Measurements from ENCODE around the gene GPATCH1. TPM values are rescaled to one million over a fixed set of nuclear protein-coding genes. Genes with fewer than 3 reads are reported as not detected.

GPATCH1 gene
- total and polyA plus RNA-seq, 12 donors = 4.6 to 11.6 (median 6.8) TPM

- Histone ChIP-seq H3K36me3 (replicated peaks in 1 of 2) (no peaks in the 10 kb centered on the region), H3K27me3 (peaks cover 21% of the 10 kb centered on the region), H3K4me1 (replicated peaks in 1 of 2) (peaks cover 0 to 12% of the 10 kb centered on the region in 2 donors), H3K27ac (no peak overlapping the region), H3K9me3 (replicated peaks in 1 of 3) (no peaks in the 10 kb centered on the region), H3K4me3 (peak overlapping the region in 2 of 4 donors; percentile 26 to 61)
- intact Hi-C loops (cut with DNase I) = no loop called here
- DNase-seq = no peak
- WGBS, 4 donors = 3 to 12% (median 8%) methylated on average over 16 to 56 of the region's 56 CpGs
- TF ChIP-seq POLR2A (IDR thresholded peaks at IDR 0.05) = no peak
- TF ChIP-seq, protein P1, sequence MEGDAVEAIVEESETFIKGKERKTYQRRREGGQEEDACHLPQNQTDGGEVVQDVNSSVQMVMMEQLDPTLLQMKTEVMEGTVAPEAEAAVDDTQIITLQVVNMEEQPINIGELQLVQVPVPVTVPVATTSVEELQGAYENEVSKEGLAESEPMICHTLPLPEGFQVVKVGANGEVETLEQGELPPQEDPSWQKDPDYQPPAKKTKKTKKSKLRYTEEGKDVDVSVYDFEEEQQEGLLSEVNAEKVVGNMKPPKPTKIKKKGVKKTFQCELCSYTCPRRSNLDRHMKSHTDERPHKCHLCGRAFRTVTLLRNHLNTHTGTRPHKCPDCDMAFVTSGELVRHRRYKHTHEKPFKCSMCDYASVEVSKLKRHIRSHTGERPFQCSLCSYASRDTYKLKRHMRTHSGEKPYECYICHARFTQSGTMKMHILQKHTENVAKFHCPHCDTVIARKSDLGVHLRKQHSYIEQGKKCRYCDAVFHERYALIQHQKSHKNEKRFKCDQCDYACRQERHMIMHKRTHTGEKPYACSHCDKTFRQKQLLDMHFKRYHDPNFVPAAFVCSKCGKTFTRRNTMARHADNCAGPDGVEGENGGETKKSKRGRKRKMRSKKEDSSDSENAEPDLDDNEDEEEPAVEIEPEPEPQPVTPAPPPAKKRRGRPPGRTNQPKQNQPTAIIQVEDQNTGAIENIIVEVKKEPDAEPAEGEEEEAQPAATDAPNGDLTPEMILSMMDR (IDR thresholded peaks at IDR 0.05) = no peak
Observed at GRCh38 chr19:33063753-33064457, 17.1 kb upstream of the GPATCH1 start.

DNA sequence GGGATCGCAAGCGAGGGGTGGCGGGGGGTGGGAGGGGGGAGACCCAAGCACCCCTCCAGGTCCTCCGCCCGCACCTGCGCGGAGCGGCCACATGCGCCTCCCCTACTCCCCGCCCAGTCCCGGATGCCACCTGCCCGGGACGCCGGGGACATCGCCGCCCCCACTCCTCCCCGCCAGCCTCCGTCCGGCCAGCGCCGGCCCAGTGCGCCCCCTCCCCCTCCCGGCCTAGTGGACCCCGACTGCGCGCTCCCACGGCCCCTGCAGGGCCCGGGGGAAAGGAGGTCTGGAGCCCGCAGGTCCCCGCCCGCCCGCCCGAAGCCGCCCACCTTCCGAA is 16.6 kb upstream of the GPATCH1 start:
- TF ChIP-seq, protein P1 (IDR thresholded peaks at IDR 0.05) = no peak
- no peak for TF ChIP-seq POLR2A (IDR thresholded peaks at IDR 0.05)
- Histone ChIP-seq H3K9me3 (replicated peaks in 1 of 3) (no peaks in the 10 kb centered on the region), H3K27ac (no peak overlapping the region), H3K36me3 (replicated peaks in 1 of 2) (no peaks in the 10 kb centered on the region), H3K4me3 (peak overlapping the region in 2 of 4 donors; percentile 26 to 61), H3K4me1 (replicated peaks in 1 of 2) (peaks cover 0 to 12% of the 10 kb centered on the region in 2 donors), H3K27me3 (peaks cover 21% of the 10 kb centered on the region)
- 0 to 1% (median 0%) methylated on average over 2 to 35 of the region's 35 CpGs; no CpG with 5 or more reads in 1 of the 4 donors for WGBS, 4 donors
- peak in 1 of 7 donors; percentile 15 for DNase-seq
- intact Hi-C loops (cut with DNase I) = no loop called here

DNA sequence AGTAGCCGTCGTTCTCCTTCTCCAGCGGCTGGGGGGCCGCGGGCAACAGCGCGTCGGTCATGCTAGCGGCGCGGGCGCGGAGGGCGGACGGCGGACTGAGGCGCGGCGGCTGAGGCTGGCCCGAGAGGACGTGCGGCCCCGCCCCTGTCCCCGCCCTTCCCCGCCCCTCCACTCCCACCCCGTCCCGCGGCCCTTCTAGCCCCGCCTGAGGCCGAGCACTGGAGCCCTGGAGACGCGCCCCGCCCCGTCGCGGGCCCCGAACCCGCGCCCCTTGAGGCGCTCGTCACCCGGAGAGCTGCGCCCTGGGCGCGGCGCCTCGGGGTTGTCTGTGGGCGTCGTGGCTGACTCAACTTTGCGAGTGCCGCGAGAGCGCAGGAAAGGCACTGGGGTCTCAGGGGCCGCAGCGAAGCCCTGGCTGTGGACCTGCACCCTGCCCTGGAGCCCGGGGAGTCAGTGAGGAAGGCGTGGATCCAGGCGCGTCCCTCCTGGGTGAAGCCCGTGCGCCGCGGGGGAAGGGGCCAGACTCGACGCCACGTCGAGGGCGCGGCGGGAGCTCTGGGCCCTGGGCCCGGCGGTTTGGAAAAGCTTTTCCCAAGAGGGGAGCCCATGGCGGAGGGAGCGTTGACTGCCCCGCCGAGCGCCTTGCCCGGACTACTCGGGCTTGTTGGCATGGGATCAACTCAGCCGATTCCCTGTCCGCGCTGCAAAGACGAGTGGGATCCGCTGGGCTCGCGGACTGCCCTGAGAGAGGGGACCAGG is 16.0 kb upstream of the GPATCH1 start, which contains the start of gene RHPN2:
Gene RHPN2 (minus strand): TSS at position 97 of the 759 bp plus-strand sequence. CDS start 36 bp downstream, at position 61.
- no peak within 1 kb of the TSS for H3K27ac ChIP-seq
- intact Hi-C loops (cut with DNase I) = no loop called here
- peaks cover 21% of the 10 kb centered on the region for H3K27me3 ChIP-seq

DNA sequence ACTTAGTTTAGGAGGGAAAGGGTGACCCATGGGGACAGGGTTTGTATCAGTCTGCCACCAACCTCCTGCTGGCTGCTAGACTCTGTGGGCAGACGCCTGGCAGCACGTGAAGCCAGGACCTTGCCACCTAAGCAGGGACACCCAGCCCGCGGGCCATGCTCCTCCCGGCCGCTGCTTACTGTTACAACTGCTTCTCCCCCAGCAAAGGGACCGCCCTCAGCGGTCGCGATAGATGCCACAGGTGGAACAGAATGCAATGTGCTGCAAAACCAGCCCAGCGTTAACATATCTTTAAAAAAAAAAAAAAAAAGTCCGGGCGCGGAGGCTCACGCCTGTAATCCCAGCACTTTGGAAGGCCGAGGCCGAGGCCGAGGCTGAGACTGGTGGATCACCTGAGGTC is 14.4 kb upstream of the GPATCH1 start:
- intact Hi-C loops (cut with DNase I) = no loop called here
- H3K9me3 ChIP-seq (replicated peaks in 1 of 3) = no peaks in the 10 kb centered on the region
- H3K4me1 ChIP-seq (replicated peaks in 1 of 2) = peaks cover 0 to 12% of the 10 kb centered on the region in 2 donors
- no peak for DNase-seq
- no peak overlapping the region for H3K4me3 ChIP-seq
- no peak for TF ChIP-seq POLR2A (IDR thresholded peaks at IDR 0.05)
- TF ChIP-seq, protein P1 (IDR thresholded peaks at IDR 0.05) = no peak
- H3K36me3 ChIP-seq (replicated peaks in 1 of 2) = no peaks in the 10 kb centered on the region
- H3K27me3 ChIP-seq = peaks cover 21% of the 10 kb centered on the region
- WGBS, 4 donors = 86 to 91% (median 87%) methylated on average over 18 of the region's 18 CpGs
- no peak overlapping the region for H3K27ac ChIP-seq

More for the DNA sequence above, 16.0 kb upstream of the GPATCH1 start, which contains the start of gene RHPN2:
- WGBS, 4 donors = 4 to 30% (median 5%) methylated on average over 2 to 86 of the region's 86 CpGs; no CpG with 5 or more reads in 1 of the 4 donors
- no peaks in the 10 kb centered on the region for H3K9me3 ChIP-seq (replicated peaks in 1 of 3)
- peaks cover 0 to 12% of the 10 kb centered on the region in 2 donors for H3K4me1 ChIP-seq (replicated peaks in 1 of 2)
- TF ChIP-seq, protein P1 (IDR thresholded peaks at IDR 0.05) = no peak
- no peak for TF ChIP-seq POLR2A (IDR thresholded peaks at IDR 0.05)
- peak in 6 of 7 donors; percentile 17 to 57 (median 38) for DNase-seq
- H3K4me3 ChIP-seq = peak within 1 kb of the TSS in 2 of 4 donors; percentile 26 to 61
- H3K36me3 ChIP-seq (replicated peaks in 1 of 2) = no peaks in the 10 kb centered on the region
